Ramos (cell line): ENCODE data around the gene RADIL.
"Not testable (repeated sequence)": the region's sequence is repeated elsewhere in the genome, so short reads cannot be mapped to it uniquely, and the experiment has no call there.

Experiments
- in situ Hi-C: fragments of 300-500 bp; cut with MboI; formaldehyde crosslinking; loops from one replicate; pipeline ENCODE4 v1.14.3; 2022; ENCODE audit warnings: low sequenced_read_pairs; ENCODE audit not compliant: unreplicated experiment

The RADIL gene

DNA sequence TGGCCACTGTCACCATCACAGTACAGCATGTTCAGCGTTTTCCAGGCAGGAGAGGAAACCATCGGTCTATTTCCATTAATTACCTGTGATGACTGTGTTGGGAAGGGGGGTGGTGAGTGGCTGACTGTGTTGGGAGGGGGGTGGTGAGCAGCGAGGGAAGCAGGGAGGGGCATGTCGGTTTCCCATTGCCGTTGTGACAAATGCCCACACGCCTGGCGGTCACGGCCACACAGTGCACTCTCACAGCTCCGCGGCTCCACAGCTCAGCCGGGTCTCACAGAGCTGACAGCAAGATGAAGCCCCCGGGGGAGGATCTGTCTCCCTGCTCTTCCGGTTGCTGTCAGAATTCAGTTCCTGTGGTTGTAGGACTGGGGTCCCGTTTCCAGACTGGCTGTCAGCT is 69.1 kb downstream of the RADIL start:
- in situ Hi-C loops: no loop called here

DNA sequence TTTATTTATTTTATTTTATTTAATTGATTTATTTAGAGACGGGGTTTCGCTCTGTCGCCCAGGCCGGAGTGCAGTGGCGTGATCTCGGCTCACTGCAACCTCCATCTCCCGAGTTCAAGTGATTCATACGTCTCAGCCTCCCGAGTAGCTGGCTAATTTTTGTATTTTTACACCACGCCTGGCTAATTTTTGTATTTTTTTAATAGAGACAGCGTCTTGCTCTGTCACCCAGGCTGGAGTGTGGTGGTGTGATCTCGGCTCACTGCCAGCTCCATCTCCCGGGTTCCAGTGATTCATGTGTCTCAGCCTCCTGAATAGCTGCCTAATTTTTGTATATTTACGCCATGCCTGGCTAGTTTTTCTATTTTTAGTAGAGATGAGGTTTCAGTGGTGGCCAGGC is 73.8 kb downstream of the RADIL start:
- in situ Hi-C loops: no loop called here

DNA sequence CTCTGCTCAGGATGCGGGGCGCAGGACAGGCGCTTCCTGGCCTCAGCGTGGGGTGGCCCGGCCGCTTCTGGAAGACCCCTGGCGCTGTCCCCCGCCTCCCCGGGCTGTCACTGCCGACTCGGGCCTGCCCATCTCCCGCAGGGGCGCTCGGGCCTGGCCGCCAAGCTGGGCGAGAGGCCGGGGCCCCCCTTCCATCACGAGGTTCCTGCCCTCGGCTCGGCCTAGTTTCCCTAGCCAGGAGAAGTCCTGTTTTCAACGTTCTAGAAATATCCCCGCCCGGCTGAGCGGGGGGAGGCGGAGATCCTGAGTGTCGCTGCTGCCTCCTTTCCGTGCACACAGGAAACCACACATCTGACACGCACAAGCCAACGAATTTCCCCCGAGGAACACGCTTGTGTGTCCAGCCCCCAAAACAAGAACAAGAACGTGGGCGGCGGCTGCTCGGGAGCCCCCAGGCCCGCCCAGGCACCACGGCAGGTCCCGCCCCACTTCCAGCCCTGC is 74.4 kb downstream of the RADIL start:
- in situ Hi-C loops: no loop called here

DNA sequence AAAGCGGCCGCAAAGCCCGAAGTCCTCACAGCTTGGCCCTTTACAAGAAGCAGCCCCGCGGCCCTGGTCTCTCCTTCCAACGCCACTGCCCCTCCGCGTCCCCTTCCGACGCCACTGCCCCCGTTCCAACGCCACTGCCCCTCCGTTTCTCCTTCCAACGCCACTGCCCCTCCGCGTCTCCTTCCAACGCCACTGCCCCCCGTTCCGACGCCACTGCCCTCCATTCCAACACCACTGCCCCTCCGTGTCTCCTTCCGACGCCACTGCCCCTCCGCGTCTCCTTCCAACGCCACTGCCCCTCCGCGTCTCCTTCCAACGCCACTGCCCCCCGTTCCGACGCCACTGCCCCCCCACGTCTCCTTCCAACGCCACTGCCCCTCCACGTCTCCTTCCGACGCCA is 75.0 kb downstream of the RADIL start:
- in situ Hi-C loops: no loop called here

DNA sequence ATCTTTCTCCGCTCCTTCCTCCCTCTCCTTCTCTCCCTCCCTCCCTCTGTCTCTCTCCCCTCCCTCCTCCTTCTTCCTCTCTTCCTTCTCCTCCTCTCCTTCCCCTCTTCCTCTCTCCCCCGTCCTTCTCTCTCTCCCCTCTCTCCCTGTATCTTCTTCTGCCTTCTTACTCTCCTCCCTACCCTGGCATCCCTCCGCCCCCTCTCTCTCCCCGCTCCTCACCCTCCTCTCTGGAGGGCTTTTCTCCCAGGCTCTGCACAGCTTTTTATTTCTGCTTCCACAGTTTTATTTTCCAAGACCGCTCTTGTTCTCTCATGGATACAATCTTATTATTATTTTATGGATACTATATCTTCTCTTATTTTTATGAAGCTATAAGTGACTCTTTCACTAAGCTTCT is 75.5 kb downstream of the RADIL start:
- in situ Hi-C loops: no loop called here

DNA sequence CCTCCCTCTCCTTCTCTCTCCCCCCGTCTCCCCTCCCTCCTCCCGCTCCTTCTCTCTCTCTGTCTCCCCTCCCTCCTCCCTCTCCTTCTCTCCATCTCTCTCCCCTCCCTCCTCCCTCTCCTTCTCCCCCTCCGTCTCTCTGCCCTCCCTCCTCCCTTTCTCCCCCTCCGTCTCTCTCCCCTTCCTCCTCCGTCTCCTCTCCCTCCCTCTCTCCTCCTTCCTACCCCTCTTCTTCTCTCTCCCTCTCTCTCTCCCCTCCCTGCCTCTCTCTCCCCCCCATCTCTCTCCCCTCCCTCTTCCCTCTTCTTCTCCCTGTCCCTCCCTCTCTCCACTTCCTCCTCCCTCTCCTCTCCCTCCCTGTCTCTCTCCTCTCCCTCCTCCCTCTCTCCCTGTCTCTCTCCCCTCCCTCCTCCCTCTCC is 75.9 kb downstream of the RADIL start:
- in situ Hi-C loops: no loop called here

DNA sequence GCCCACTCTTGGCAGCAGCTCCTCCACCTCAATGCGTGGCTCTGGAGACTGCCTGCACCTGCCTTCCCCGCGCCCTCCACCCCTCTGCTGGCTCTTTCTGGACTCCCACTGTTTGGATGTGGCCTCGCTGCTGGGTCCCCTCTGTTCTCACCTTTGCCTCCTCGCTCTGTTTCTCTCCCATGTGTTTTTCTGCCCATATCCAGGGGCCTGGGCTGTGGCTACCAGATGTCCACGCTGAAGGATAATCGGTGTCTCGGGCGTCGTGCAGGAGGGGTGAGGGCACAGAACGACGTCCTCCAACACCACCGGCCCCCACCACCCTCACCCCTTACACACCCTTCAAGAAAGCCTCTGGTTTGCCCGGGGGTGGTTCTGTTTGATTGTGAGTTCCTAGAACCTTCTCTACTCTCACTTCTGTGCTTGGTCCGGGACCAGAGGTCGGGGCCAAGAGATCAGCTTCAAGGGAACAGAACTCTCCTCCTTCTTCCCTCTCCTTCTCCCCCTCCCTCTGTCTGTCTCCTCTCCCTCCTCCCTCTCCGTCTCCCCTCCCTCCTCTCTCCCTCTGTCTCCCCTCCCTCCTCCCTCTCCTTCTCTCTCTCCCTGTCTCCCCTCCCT is 76.4 kb downstream of the RADIL start:
- in situ Hi-C loops: no loop called here

DNA sequence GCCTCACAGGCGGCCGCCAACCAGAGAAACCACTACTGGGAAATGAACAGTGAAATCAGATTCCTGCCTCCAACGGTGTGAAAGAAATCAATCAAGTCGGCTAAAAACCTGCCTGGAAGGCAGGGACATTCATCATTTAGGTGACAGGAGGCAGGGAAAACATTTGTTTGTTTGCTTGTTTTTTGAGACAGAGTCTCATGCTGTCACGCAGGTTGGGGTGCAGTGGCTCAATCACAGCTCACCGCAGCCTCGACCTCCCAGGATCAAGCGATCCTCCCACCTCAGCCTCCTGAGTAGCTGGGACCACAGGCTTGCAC is 77.6 kb downstream of the RADIL start:
- in situ Hi-C loops: no loop called here

DNA sequence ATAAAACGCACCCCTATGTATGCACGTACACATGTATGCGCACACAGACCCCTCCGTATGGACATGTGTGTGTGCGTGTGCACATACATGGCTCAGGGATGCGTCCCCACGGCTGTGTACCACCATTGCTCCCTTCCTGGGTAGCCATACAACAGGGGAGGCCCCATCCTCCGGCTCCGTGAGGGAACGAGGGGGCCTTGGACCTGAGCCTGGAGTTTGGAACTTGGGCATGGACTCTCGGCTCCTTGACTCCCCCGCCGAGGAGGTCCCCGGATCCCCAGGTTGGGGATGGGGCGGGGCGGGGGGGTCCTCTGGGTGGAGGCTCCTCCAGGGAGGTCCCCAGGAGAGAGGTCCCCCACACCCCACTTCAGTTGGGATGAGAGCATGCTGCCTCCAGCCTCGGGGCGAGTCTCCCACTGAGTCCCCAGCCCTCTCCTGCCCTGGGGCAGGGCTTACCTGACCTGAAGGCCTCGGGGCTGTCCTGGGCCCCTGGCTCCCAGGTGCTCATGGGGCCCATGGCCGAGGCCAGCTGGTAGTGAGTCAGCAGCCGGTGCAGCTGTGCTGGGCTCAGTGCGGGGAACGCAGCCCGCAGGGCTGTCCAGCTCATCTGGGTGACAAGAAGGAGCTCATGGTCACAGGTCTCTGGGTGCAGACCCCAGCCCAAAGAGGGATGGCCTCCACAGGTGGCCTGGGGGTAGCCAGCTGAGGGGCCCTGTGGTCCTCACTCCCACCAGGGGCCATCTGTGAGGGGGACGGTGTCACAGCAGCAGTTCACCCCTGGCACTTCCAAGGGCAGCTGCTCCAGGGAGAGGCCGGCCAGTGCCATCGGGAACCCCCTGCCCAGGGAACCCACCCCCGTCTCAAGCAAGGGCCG is 78.2 kb downstream of the RADIL start:
- in situ Hi-C loops: no loop called here

DNA sequence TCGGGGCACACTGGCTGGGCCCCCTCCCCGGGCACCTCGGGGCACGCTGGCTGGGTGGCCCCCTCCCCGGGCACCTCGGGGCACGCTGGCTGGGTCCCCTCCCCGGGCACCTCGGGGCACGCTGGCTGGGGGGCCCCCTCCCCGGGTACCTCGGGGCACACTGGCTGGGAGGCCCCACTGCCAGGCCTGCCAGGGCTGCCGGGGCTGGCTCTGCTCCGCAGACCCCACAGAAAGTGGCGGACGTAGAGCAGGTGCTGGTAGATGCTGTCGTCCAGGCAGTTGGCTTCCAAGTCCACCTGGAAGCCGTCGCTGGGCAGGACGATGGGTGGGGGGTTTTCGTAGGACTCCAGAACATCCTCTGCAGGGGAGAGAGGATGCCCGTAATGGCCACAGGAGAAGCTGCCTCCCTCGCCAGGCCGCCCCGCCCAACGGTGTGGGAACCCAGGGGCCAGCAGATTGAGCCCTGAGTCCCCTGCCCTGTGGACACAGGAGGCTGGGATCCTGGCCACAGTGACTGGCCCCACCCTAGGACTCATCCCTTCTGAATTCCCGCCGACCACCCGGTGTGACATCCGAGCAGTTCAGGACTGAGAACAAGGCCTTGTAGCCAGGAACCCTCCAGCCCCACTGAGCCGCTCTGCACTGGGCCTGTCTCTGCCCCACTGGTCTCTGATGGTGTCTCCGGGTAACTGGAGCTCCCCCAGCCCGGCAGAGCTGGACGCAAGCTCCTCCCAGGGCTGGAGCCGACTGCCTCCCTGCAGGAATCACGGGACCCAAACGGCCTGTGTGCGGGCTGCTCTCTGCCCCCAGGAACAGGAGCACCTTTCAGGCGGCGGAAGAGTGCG is 79.9 kb downstream of the RADIL start:
- in situ Hi-C loops: no loop called here

DNA sequence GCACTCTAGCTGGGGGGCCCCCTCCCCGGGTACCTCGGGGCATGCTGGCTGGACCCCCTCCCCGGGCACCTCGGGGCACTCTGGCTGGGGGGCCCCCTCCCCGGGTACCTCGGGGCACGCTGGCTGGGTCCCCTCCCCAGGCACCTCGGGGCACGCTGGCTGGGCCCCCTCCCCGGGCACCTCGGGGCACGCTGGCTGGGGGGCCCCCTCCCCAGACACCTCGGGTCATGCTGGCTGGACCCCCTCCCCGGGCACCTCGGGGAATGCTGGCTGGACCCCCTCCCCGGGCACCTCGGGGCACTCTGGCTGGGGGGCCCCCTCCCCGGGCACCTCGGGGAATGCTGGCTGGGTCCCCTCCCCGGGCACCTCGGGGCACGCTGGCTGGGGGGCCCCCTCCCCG is 80.9 kb downstream of the RADIL start:
- in situ Hi-C loops: not testable (repeated sequence)

DNA sequence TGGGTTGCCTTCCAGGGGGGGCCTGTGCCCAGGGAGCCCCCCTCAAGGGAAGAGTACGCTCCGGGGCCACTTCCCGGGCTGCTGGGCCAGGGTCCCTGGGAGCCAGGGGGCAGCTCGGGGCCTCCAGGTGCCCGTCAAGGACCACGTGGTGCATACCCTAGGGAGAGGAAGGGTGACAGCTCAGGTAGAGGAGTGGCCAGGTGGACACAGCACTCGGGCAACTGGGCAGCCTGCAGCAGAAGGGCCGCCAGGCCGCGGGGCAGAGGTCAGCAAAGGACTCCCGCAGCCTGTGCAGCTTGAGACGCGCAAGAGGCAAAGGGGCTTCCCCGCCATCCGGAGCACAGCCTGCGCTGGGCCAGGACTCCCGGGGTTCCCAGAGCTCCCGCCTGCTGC is 81.7 kb downstream of the RADIL start:
- in situ Hi-C loops: no loop called here

DNA sequence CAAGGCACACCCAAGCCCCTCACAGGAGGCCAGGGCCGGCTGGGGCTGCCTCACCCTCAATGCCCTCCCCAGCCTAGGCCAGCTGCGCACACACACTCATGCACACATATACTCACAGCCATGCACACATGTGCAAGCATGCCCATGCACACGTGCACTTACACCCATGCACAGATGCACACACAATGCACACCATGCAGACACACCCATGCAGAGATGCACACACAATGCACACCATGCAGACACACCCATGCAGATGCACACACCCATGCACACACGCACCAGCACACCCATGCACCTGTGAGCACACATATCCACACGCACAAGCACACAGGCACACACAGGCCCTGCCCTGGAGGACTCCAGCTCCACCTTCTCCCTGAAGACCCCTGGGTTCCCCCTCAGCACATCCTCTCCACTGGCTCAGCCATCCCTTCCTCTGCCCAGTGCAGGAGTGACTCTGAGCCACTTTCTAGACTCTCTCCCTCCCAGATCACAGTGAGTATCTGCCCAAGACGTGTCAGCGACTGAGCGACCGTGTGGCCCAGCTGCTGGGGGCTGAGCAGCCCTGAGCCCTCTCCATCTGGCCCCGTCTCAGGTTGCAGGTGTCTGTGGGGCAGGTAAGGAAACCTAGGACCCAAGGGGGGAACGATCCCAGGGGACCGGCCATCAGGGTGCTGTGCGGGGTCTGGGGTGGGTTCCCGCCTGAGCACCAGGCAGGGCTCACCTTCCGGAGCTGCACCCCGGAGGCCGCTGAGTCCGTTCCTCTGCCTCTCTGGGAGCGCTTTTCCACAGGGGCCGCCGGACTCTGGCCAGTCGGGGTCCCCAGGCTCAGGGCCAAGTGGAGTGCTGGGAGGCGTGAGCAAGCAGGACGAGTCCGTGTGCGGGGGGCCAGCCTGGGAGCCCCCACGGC is 82.3 kb downstream of the RADIL start:
- in situ Hi-C loops: no loop called here

DNA sequence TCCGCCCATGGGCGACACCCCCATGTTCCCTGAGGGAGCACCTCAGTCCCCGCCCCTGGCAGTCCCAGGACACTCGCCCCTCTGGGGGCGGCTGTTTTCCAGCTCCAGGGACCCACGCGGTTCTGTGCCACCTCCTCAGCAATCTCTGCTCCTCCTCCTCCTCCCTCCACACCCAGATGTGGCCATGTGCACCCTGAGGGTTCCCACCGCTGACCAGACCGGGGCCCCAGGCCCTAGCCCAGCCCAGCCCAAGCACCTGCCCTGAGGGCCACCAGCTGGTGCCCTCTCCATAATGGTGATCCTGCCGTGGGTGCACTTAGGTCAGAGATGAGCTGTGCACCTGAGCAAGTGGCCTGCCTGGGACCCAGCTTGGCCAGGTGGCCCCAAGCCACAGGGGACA is 83.0 kb downstream of the RADIL start:
- in situ Hi-C loops: no loop called here

DNA sequence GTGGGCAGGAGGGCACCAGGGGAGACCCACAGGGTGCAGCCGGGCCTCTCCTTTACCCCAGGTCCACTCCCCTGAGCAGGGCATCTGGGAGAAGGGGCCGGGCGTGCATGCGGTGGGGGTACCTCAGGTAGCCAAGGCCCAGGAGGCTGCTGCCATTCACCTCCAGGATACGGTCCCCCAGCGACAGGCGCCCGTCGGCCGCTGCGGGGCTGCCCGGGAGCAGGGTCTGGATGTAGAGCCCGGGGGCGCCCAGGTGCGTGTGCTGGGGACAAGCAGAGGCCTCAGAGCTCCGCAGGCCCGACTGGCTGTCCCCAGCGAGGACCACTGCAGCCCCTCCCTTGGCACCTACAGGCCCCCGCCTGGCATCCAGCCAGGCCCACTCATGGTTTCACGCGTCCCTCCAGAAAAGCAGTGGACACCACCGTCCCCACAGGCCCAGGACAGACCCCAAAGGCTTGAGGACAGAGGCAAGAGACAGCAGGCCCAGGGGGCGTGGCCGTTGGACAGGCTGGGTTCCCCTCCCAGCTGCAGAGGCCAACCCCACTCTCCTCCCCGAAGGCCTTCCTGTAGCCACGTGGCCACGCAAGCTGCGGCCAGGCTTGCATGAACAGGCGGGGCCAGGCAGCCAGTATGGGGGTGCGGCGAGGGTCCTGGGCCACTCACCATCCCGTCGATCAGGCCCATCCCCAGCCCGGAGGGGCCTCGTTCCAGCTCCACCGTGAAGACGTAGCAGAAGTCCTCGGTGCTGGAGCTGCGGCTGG is 83.8 kb downstream of the RADIL start:
- in situ Hi-C loops: loop anchor here (5.0 kb wide), 1 partner anchor 288 kb away; no protein-coding TSS in a partner anchor

DNA sequence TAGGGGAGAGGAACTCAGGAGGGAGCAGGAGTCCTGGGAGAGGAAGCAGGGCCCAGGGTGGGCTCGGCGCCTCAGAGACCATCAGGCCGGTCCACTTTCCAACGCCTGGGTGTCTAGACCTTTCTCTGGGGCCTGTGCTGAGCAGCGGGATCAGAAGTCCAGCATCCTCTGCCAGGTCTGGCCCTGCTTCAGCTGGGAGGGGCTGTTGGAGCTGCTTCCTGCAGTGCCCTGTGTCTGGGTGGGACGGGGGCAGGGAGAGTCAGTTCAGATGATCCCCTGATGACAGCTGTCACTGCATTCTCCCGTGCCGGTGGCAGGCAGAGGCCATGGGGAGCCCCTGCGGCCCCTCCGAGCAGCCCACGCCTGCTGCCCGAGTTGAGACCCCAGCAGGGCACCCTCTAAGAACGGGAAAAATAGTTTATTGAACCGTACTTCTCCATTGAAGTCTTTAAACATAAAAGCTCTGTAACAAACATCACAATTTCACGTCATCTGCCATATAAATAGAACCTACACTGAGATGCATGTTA is 84.7 kb downstream of the RADIL start:
- in situ Hi-C loops: loop anchor here (5.0 kb wide), 1 partner anchor 289 kb away; no protein-coding TSS in a partner anchor

DNA sequence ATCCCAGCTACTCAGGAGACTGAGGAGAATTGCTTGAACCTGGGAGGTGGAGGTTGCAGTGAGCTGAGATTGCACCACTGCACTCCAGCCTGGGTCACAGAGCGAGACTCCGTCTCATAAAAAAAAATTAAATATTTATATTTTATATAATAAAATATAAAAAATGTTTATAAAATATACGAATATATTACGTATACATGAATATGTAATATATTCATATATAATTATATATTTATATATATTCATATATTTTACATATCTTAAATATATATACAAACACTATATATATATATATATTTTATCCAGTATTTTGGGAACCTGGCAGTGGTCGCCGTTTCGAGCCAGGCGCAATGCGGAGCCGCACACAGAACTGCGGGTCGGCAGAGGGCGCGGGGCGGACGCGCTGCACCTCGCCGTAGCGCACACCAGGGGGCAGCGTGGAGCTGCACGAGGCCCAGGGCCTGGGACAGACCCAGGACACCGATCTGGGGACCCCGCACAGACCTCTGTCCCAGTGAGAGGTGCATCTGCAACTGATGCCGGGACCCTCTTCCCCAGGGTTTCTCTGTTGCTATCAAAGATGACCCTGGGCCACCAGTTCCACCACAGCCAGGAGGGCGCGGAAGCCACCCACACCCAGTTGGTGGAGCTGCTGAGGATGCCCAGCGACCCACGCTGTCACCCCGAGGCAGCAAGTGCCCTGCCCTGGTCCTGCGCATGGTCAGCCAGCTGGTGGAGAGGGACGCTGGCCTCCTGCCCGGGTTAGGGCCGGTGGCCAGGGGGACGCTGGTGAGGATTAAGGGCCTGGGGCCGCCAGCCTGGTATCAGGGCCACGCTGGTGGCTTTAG is 85.4 kb downstream of the RADIL start:
- in situ Hi-C loops: loop anchor here (5.0 kb wide), 1 partner anchor 289 kb away; no protein-coding TSS in a partner anchor

DNA sequence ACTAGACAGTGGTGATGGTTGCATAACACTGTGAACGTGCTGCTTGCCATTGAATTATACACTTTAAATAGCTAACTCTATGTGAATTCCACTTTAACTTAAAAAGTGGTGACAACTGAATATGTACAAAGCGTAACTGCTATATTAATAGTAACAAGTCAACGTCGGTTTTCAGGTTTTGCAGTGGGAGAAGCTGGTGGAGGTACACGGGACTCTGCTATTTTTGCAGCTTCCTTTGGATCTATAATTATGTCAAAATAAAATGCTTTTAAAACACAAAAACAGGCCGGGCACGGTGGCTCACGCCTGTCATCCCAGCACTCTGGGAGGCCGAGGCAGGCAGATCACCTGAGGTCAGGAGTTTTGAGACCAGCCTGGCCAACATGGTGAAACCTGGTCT is 87.1 kb downstream of the RADIL start:
- in situ Hi-C loops: loop anchor here (5.0 kb wide), 1 partner anchor 291 kb away; no protein-coding TSS in a partner anchor
